GM19455 (cell line): ENCODE measurements around the gene CA9.

Experiments used
- ATAC-seq: cut with Tn5 transposase; IDR thresholded peaks from one replicate; pipeline ENCODE4 v1.9.1; 2021; ENCODE audit not compliant: unreplicated experiment

The CA9 gene

GRCh38 chr9:35690614-35691333 lies 17.0 kb downstream of the CA9 start:
- ATAC-seq: no peak

DNA sequence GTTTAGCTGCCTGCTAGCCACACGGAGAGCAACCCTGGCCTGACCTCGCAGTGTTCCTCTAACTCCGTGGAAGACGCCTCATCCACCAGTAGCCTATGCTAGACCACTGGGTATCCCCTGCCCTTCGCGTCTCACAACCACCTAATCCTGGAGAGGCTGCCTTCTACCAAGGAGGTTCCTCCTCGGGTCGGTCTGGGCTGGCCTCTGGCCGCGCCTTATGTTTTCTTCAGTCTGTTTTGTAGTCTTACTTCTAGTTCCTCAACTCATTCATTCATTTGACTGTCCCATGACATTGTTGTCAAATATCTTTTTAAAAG lies 17.6 kb downstream of the CA9 start:
- ATAC-seq: no peak

GRCh38 chr9:35691757-35692301 lies 18.1 kb downstream of the CA9 start:
- no peak for ATAC-seq

DNA sequence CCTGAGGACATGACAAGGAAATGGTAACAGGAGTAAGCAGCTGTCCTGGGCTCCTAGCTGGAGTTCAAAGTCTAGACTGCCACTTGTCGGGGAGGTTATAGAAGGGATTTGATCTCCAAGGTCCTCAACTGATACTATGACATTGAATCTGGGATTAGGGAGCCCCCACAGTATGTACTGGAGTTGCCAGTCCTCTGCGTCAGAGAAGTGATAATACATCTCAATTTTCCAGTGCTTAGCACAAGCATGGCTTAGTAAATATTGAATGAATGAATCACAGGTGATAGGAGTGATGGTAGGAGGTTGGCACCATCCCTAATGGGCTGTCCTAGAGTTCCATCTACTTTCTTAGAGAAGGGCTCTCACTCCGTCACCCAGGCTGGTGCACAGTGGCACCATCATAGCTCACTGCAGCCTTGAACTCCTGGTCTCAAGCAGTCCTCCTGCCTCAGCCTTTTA lies 22.2 kb downstream of the CA9 start:
- no peak for ATAC-seq

DNA sequence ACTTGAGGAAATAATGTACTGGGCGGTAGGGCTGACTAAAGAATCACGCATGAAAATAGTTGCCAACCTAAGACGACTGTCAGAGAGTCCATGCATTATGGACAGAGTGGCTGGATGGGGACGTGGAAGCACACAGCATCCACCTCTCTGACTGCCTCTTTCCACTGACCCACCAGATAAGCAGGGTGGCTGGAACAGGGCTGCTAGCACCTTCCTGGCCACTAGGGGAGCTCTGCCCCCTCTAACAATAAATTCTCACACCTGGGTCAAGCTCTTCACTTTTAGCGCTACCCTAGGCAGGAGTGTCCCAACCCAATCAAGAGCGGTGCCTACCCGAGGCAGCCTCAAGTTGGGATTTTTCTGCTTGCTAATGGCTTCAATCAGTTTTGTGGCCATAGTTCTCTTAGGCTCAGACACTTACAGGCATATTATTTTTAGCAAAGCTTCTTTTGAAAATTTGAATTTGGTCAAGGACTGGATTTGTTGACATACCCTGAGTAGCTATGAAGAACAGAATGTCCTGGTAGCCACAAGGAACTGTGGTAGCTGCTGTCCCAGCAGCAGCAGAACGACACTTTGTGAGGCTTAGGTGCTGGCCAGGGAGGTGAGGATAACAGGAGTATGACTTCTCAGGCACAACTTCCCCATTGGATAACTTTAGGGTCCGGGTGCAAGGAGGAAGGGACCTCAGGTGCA lies 22.9 kb downstream of the CA9 start:
- no peak for ATAC-seq

DNA sequence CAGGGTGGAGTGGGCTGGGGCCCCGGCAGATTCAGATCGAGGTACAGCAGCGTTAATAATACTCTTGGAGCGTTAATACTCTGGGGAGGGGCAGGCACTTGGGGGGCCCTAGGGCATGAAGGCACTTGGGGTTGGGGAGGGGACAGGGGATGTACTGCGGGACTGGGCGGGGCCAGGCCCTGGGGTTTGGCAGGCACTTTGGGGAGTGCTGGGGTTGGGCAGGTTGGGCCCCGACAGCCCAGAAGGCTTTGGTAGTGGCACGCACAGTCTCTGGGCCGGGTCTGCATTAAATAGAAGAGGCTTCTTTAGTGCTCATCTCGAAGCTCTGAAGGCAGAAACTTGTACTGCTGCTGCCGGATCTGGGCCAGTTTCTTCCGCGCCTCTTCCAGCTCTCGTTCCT lies 23.8 kb downstream of the CA9 start:
- ATAC-seq: no peak

DNA sequence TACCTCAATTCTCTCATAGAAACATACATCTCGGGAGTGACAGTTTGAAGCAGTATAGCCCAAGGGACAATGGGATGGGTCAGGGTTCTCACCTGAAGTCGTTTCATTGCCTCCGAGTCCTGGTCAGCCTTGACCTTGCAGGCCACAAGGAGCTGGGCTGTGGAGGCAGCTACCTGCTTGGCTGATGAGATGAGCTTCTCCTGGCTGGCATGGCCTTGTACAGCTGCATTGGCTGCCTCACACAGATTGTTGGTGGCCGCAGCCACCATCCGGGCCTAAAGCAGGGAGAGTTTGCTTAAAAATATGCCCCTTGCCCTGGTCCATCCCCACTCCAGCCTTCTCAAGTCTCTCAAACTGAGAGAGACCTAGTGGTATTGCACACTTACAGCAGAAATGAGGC lies 24.5 kb downstream of the CA9 start:
- ATAC-seq: no peak

DNA sequence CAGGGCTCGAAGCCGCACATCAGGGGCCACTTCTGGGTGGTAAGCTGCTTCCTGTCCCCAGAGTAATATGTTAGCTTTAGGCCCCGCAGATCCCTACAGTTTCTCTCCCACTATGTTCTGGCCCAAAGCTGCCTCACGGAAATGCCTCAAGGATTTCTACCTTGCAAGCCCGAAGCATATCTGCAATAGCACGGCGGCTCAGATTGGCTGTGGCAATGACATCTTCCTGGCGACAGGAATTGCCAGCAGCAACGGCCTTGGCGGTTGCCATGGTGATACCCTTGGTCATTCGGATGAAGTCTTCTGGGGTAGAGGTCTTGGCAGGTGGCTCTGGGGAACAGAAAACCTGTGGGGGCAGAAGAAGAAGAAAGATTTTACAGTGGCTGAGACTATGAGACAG lies 26.3 kb downstream of the CA9 start:
- no peak for ATAC-seq

- ATAC-seq: no peak
Measured at GRCh38 chr9:35700942-35701341, 27.2 kb downstream of the CA9 start.

DNA sequence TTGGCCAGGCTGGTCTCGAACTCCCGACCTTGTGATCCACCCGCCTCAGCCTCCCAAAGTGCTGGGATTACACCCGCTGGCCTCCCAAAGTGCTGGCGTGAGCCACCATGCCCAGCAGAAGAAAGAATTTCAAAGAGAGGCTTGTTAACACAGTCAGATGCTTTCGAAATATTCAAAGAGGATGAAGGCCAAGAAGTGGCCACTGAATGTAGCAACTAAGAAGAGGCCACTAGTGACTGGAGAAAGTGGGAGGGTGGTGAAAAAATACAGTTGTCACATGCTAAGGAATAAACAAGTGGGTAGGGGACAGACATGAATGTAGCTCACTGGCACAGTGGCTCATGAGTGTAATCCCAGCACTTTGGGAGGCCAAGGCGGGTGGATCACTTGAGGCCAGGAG lies 29.0 kb downstream of the CA9 start:
- ATAC-seq: no peak

DNA sequence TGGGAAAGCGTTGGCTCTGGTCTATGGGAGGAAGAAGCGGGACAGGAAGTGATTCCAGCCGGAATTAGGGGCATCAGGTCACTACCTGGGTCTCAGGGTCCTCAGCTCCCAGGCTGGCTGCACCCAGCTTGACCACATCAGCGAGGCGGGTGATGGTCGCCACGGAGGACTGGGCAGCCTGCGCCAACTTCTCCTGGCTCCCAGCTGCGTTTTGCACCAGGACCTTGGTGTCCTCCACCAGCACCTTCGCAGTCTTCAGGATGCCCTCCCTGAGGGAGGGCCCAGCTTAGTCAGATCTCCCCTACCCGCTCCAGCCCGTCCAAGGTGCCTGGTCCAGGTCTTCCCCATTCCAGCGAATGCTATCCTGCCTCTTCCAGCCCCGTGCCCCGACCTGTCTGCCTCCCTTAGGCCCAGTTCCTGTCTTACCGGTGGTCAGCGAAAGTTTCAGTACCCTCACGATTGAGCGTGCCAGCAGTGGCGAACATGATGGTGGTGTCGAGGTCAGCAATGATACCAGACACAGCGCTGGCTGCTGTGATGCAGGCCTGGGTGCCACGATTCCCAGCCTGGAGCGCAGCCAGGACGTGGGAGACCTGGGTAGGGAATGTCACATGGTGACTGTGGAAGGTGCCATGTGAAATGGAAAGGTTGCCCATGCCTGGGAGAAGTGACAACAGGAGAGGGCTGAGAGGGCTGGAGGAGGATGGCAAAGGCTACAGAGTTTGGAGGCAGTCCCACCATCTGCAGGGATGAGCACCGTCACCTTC lies 30.4 kb downstream of the CA9 start:
- ATAC-seq: no peak

DNA sequence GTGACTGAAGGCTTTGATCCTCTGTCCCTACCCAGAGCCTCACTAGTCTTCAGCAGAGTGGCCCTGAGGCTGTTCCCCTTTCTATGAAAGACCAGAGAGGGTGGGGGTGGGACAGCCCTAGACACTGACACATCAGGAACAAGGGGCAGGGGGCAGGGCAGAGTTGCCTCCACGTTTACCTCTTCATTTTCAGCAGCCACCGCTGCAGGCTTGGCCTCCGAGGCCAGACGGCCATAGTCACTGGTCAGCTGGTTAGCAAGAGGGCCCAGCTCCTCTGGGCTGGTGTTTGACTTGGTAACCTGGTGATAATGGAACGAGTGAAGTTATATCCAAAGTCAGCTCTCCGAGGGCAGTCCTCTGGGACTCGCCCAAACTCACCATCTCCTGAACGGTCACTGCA lies 31.6 kb downstream of the CA9 start:
- no peak for ATAC-seq

DNA sequence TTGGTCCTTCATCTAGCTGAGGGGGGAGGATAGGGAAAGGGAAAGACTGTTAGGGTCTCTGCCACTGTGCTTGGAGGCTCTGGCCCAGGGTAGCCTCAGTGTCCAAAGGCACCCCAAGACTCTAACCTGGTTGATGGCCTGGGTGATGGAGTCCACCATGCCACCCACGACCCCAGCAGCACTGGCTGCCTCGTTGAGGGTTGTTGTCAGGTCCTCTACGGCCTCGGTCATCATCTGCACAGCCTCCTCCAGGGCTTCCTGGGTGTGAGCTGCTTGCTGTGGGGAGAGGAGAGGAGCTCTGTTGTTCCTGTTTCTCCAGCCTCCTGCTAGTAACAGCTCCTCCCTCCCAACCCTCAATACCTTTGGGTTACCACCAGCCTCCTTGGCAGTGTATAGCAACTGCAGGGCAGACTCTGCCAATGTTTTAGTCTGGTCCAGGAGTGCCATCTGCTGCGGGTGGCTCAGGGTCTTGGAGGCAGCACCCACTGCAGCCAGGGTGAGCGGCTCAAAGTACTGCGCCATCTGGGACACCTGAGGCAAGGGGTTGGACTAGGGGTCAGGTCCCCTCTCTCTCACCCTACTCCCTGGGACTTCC lies 32.2 kb downstream of the CA9 start:
- no peak for ATAC-seq

GRCh38 chr9:35706951-35707350 lies 33.2 kb downstream of the CA9 start:
- no peak for ATAC-seq

- ATAC-seq: no peak
Measured at GRCh38 chr9:35708146-35708545, 34.4 kb downstream of the CA9 start.

DNA sequence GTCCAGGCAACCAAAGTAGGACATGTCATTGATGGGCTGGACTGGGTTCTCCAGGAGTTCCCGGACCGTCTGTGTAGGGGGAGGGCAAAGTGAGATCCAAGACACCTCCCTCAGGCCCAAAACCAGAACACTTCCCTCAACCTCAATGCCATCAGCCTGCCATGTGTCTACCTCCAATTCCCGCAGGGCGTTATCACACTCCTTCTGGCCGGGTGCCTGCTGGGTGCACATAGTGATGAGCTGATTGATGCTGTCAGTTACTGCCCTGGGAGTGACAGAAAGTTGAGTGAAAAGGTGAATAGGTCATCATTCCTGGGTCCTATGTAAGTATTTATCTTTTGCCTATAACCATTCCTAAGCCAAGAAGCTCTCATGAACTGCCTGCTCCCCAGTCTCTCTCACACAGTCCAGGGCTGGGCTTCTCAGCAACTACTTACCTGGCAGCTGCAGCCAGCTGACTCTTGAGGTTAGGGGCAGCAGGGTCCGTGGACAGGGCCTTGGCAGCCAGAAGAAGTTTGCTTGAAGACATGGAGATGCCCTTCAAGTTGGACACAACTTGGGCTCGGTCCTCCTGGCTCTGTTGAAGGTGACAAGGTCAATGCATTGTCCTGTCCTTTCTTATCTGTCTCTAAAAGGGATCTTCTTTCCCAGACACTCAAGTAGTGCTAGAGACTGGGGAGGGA lies 37.2 kb downstream of the CA9 start:
- ATAC-seq: no peak

DNA sequence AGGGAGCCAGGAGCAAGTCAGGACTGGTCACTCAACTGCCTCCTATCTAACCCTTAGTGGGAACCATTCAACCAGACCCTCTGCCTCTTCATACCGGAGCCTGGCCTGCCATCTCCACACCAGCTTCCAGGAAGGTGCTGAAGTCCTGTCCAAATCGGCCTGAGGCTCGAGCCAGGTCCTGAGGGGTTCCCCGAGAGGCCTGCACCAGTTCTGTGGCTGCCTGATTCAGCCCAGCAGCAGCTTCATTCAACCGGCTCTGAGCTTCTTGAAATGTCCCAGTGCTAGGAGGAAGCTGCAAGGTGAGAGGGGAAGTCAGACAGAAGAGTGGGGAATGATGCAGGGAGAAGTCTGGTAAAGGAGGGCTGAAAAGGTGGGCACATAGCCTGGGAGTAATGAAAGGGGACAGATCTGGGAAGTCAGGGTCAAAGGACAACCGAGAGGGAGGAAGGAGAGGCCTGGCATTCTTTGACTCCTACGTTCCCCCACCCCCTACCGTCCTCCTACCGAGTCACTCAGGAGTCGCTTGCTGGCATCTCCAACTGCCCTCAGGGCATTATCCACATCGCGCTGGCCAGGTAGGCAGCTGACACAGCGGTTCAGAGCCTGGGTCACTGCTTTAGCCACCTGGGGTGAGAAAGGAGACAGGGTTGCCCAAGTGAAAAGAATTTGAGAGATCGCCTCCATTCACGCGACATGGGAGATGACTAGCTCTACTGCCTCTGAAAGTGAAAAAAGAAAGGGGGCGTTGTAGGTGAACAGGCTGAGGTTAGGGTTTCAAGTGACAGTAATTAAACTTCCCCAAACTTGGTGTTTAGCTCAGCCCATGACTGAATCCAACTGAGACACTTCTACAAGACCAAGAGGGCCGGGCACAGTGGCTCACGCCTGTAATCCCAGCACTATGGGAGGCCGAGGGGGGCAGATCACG lies 38.0 kb downstream of the CA9 start:
- no peak for ATAC-seq

GRCh38 chr9:35712762-35713400 lies 39.2 kb downstream of the CA9 start:
- ATAC-seq: no peak

DNA sequence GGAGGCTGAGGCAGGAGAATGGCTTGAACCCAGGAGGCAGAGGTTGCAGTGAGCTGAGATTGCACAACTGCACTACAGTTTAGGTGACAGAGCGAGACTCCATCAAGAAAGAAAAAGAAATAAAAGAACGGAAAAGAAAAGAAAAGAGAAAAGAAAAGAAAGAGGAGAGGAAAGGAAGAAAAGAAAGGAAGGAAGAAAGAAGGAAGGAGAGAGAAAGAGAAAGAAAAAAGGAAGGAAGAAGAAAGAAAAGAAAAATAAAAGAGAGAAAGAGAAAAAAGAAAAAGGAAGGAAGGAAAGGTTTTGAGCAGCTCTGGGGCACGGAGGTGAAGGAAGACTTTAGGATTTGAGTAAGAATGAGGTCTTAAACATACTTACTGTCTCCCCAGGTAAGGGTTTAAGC lies 39.9 kb downstream of the CA9 start:
- no peak for ATAC-seq
